ENCODE data around the gene SLC5A4. TPM values are rescaled to one million over a fixed set of nuclear protein-coding genes. Genes with fewer than 3 reads are reported as not detected.
"Not testable (repeated sequence)": the region's sequence is repeated elsewhere in the genome, so short reads cannot be mapped to it uniquely, and the experiment has no call there.

The SLC5A4 gene
- total RNA-seq, 1 experiment from 2014 or later, result not detected

- H3K4me2 ChIP-seq (ENCODE audit: low read length), result no peak overlapping the region
- H2AFZ ChIP-seq (ENCODE audit: low read length), result no peak overlapping the region
- no peak overlapping the region for H3K9ac ChIP-seq (ENCODE audit: low read length)
- BruUV-seq (replicated peaks), result no TSS peak
- peaks cover 3% of the 10 kb centered on the region; the same call in 1 of the 2 replicates for H3K27me3 ChIP-seq (ENCODE audit: low read length)
- H3K36me3 ChIP-seq (ENCODE audit: low read depth, low read length), result no peaks in the 10 kb centered on the region
- no peak for DNase-seq
- no peaks in the 10 kb centered on the region for H3K9me2 ChIP-seq (replicated peaks; ENCODE audit: low read length)
- H3F3A ChIP-seq (ENCODE audit: low read length, unreplicated experiment), result no peaks in the 10 kb centered on the region
- no peaks in the 10 kb centered on the region for H3K4me1 ChIP-seq (ENCODE audit: insufficient read depth, low read length)
- no peak for TF ChIP-seq CTCF (conservative IDR thresholded peaks at IDR 0.05; ENCODE audit: low read depth, low read length)
- TF ChIP-seq EZH2phosphoT487 (IDR thresholded peaks at IDR 0.05; ENCODE audit: borderline replicate concordance, low read length), result no peak
- no peak for TF ChIP-seq EZH2 (IDR thresholded peaks at IDR 0.05; ENCODE audit: low read length, unreplicated experiment)
- no peak overlapping the region for H3K27ac ChIP-seq (ENCODE audit: low read length)
- intact Hi-C loops (cut with micrococcal nuclease), result no loop called here
- no peak overlapping the region for H3K4me3 ChIP-seq (ENCODE audit: low read length)
- CTCF ChIA-PET, result no interaction called here
- no peaks in the 10 kb centered on the region for H3K9me3 ChIP-seq (ENCODE audit: low read length)
- POLR2A ChIA-PET (ENCODE audit: unreplicated experiment), result no interaction called here
- H4K20me1 ChIP-seq (ENCODE audit: low read length), result no peaks in the 10 kb centered on the region
- ATAC-seq, result no peak
- H3K79me2 ChIP-seq (ENCODE audit: low read length), result no peaks in the 10 kb centered on the region
Measured at GRCh38 chr22:32281072-32281471, 25.9 kb upstream of the SLC5A4 start.

- H3K4me2 ChIP-seq (ENCODE audit: low read length); H3K9me2 ChIP-seq (replicated peaks; ENCODE audit: low read length); ATAC-seq; H3K27ac ChIP-seq (ENCODE audit: low read length); H3K36me3 ChIP-seq (ENCODE audit: low read depth, low read length); H3K79me2 ChIP-seq (ENCODE audit: low read length); H2AFZ ChIP-seq (ENCODE audit: low read length); POLR2A ChIA-PET (ENCODE audit: unreplicated experiment); CTCF ChIA-PET; H3F3A ChIP-seq (ENCODE audit: low read length, unreplicated experiment); H3K4me3 ChIP-seq (ENCODE audit: low read length); H3K9me3 ChIP-seq (ENCODE audit: low read length); intact Hi-C loops (cut with micrococcal nuclease); H4K20me1 ChIP-seq (ENCODE audit: low read length); H3K9ac ChIP-seq (ENCODE audit: low read length); BruUV-seq (replicated peaks); DNase-seq; H3K4me1 ChIP-seq (ENCODE audit: insufficient read depth, low read length): not testable (repeated sequence)
- H3K27me3 ChIP-seq (ENCODE audit: low read length), result peaks cover 31% of the 10 kb centered on the region
Measured at GRCh38 chr22:32275353-32275752, 20.2 kb upstream of the SLC5A4 start.

- no peaks in the 10 kb centered on the region for H3F3A ChIP-seq (ENCODE audit: low read length, unreplicated experiment)
- H3K4me3 ChIP-seq (ENCODE audit: low read length), result no peak overlapping the region
- DNase-seq (no peak), ATAC-seq (no peak)
- H3K79me2 ChIP-seq (ENCODE audit: low read length), result no peaks in the 10 kb centered on the region
- intact Hi-C loops (cut with micrococcal nuclease), result no loop called here
- H2AFZ ChIP-seq (ENCODE audit: low read length), result no peak overlapping the region
- no peak overlapping the region for H3K4me2 ChIP-seq (ENCODE audit: low read length)
- H3K9ac ChIP-seq (ENCODE audit: low read length), result no peak overlapping the region
- no peak overlapping the region for H3K27ac ChIP-seq (ENCODE audit: low read length)
- H3K4me1 ChIP-seq (ENCODE audit: insufficient read depth, low read length), result no peaks in the 10 kb centered on the region
- H3K9me3 ChIP-seq (ENCODE audit: low read length), result no peaks in the 10 kb centered on the region
- ChIA-PET CTCF (no interaction called here), POLR2A (ENCODE audit: unreplicated experiment) (no interaction called here)
- H3K9me2 ChIP-seq (replicated peaks; ENCODE audit: low read length), result no peaks in the 10 kb centered on the region
- no peaks in the 10 kb centered on the region for H4K20me1 ChIP-seq (ENCODE audit: low read length)
- no peak for TF ChIP-seq EZH2 (IDR thresholded peaks at IDR 0.05; ENCODE audit: low read length, unreplicated experiment)
- TF ChIP-seq CTCF (conservative IDR thresholded peaks at IDR 0.05; ENCODE audit: low read depth, low read length), result no peak
- TF ChIP-seq EZH2phosphoT487 (IDR thresholded peaks at IDR 0.05; ENCODE audit: borderline replicate concordance, low read length), result no peak
- no peaks in the 10 kb centered on the region for H3K36me3 ChIP-seq (ENCODE audit: low read depth, low read length)
- peaks cover 39% of the 10 kb centered on the region for H3K27me3 ChIP-seq (ENCODE audit: low read length)
- BruUV-seq (replicated peaks), result no TSS peak
Measured at GRCh38 chr22:32271389-32271788, 16.2 kb upstream of the SLC5A4 start.

All from PC-3 (cell line).